CD4-positive, alpha-beta T cell treated with Interferon gamma for 1 hour (primary cell): ENCODE measurements around the gene ZC3H12C.

Experiments used
- DNase-seq: peaks from one replicate; pipeline ENCODE4 v3.0.0-alpha.2; 2020

ZC3H12C gene

GRCh38 chr11:110100476-110101240 lies 7.5 kb downstream of the ZC3H12C start:
- DNase-seq, result no peak

DNA sequence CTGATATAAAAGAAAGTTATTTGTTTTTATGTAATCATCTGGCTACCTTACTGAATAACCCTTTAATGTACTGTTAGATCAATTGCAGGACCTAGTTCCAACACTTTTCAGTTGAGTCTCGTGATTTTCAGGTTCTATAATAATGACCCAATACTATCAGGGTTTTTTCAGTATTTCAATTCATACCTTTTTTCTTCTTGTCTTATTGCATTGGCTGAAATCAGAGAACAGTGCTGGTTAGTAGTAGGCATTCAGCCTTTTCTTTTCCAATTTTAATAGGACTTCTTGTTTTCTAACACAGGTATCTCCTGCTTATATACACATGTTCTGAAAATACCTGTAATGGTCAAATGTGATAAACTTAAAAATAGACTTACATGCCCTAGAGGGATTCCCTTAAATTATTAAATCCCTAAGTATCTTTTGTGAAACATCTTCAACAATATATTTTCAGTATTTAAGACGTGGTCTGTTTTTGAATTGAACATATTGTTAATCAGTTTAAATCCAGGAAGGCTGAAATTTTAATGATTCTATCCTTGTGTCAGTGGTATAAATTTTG lies 13.6 kb downstream of the ZC3H12C start:
- no peak for DNase-seq

GRCh38 chr11:110110854-110111253 lies 17.7 kb downstream of the ZC3H12C start:
- no peak for DNase-seq

DNA sequence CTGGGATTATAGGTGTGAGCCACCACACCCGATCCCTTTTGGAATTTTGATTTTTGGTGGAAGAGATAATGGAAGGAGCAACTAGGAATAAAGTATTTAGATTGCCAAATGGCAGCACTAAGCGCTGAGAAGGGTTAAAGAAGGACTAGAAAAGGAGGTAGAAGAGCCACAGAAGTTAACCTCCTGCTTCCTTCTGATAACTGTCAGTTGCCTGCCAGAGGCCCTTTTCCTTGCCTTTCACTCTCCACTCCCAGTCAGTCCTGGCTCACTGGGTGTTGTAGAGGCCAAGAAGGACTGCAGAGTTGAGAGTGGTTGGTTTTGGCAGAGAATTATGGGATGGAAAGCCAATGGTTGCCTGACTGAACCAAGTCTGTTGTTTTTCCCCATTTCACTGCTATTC lies 19.3 kb downstream of the ZC3H12C start:
- no peak for DNase-seq

DNA sequence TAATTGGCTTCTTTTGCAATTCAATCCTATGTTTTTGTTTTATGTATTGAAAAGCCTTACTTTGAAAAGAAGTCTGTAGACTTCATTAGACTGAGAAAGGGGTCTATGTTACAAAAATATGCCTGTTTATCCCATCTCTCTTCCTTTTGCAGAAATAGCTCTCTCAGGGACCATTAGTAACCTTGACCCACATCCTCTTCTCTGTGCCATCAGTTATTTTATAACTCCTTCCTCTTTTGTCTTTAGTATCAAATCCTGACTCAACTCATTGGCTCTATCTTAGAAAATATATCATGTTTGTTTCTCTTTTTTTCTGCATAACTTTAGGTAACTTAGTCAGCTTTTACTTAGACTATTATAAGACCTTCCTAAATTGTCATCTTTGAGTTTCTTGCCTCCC lies 20.3 kb downstream of the ZC3H12C start:
- no peak for DNase-seq

DNA sequence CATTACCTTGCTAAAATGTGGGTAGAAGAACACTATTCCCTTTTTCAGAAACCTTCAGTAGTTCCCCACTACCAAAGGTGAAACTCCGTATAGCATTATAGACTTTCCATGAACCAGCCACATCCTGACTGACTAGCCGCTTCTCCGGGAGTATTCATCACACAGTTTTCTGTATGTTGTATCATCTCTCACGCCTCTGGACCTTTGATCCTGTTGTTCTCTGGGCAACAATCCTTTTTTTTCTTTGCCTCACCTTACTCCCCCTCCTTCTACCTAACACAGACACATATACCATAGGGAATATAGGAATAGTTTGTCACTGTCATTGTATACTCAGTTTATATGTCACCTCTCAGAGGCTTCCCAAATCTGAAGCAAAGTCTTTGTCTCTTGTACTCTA lies 20.8 kb downstream of the ZC3H12C start:
- no peak for DNase-seq

- DNase-seq, result no peak
Observed at GRCh38 chr11:110119317-110119716, 26.1 kb downstream of the ZC3H12C start.

- no peak for DNase-seq
Observed at GRCh38 chr11:110121204-110121603, 28.0 kb downstream of the ZC3H12C start.

DNA sequence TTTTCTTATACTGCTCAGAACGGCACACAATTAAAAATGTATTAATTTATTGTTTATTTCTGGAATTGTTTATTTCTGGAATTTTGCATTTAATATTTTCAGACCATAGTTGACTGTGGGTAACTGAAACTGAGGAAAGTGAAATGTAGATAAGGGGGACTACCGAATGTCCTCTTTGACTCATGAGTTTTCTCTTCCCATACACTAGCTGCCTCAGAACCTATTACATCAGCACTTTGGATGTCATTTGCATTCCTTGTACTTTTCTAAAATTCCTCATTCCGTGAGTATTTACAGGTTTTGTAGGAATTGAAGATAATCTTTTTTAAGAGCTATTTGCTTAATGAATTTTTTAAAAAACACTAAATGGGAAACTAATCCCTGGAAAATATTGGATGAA lies 29.8 kb downstream of the ZC3H12C start:
- no peak for DNase-seq

GRCh38 chr11:110124605-110125004 lies 31.4 kb downstream of the ZC3H12C start:
- DNase-seq, result no peak

DNA sequence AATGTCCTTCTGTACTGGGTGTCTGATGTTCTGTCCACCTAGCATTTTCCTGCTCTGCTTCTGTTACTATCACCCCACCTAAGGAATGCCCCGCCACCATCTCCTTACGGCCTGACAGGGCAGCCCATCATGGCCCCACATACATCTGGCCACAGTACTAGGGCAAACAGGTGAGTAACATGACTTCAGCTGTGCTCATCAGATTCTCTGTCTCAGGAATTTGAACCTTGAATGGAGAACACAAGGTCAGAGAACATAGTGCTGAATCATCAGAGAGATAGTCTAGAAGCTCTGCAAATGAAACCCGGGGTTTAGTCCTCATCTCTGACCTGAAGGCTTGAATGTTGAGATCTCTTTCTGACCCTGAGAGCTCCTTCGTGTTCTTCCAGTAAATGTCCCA lies 32.4 kb downstream of the ZC3H12C start:
- no peak for DNase-seq

DNA sequence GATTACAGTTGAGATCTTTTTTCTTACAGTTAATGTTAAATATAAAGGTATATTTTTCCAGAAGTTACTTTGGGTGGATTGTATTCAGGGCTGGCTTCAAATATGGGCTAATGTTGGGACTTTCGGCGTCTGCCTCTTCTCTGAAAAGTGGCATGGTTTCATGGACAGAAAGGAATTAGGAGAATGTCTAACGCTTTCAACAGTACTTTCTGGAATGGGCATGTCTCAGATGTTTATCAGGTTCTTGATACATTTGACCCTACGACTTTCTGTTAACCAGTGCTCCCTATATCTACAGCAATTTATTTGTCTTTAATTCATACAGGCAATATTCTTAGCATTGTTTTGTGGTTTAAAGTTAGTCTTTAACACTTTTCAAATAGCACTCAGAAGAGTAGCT lies 33.7 kb downstream of the ZC3H12C start:
- no peak for DNase-seq

- DNase-seq, result no peak
Observed at GRCh38 chr11:110128161-110128560, 35.0 kb downstream of the ZC3H12C start.

- no peak for DNase-seq
Observed at GRCh38 chr11:110130642-110131238, 37.5 kb downstream of the ZC3H12C start.

- DNase-seq, result no peak
Observed at GRCh38 chr11:110131386-110132123, 38.4 kb downstream of the ZC3H12C start.

- no peak for DNase-seq
Observed at GRCh38 chr11:110133160-110133559, 40.0 kb downstream of the ZC3H12C start.

DNA sequence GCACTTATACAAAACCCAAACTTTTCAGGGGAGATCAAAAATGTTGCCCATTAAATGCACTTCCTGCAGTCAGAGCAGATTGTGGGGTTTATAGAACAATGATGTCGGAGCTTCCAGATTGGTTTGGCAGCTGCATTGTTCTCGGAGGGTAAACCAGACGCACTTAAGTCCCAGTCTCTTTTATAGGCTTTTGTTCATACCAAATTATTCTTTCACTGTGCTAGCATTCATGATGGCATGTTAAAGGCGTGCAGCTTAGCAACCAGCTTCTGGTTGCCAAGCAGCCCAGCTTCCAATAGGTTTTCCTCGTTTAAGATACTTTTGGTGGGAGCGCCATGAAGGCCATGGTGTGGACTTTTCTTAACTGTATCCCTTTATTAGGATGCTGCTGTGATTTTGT lies 40.9 kb downstream of the ZC3H12C start:
- no peak for DNase-seq

GRCh38 chr11:110141812-110142211 lies 48.6 kb downstream of the ZC3H12C start:
- no peak for DNase-seq

GRCh38 chr11:110147962-110148709 lies 54.9 kb downstream of the ZC3H12C start:
- no peak for DNase-seq

DNA sequence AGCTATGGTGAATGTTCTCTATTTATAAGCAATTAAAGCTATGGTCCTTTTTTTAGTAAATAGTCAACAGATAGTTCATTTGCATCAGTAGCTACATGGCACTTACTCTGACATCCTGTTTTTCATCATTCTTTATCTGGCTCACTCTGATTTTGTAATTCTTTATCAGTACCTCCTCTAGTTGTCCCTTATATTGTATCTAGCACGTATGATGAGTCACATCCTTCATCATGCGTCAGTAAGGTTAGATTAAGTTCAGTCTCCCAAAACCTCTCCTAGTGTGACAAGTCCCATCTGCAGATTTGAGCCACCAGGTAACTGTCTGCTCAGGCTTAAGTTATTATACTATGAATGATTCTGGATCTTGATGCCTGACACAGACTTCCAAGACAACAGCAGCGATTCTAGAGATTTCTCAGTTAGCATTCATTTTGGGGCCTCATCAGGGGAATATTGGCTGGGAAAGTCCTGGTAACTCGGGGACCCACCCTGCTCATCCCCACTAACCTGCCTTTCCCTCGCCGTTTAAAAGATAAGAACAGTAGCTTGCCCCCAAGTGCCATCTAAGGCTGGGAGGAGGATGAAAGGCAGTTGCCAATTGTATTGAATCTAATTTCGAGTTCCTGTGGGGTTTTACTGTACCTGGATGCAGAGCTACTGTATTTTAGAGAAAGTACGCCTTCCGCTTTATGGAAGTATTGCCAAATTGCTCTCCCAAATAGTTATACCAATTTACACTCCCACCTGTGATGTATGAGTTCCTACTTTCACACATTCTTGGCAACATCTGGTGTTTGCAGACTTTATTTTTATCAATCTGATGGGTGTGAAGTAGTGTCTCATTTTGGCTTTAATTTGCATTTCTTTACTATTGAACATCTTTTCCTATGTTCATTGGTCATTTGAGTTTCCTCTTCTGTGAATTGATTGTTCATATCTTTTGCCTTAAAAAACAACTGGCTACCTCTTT lies 55.9 kb downstream of the ZC3H12C start:
- no peak for DNase-seq

DNA sequence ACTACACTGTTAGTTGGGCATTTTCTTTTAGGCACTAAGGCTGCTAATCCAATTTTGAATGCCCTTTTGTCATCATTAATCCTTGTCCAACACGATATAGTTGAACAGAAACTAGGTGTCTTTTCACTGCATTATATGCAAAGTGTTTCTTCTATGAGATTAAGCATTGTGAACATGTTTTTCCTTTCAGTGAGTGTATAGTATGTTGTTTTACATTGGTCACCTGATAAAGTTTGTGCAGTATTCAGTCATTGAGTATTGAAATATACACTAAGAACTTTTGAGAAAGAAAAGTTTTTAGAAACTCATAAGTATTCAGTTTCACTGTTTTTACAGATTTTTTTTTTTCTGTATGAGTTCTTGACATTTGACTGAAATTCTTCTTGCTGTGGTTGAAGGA lies 59.0 kb downstream of the ZC3H12C start:
- no peak for DNase-seq

DNA sequence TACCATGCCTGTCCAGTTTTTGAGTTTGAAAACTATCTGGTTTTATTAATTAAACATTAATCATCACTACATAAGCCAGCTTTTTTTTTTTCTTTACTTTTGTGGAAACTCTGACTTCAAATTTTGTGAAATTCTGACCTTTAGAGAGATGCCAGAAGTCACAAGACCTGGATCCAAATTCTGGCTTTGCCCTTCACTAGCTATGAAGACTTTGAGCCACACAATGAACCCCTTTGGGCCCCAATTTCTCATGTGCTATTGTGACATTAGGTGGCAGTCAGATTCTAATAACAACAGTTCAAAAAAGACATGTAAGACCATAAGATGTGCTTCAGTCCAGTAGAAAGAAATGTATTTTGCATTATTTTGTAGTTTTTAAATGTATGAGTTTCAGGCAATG lies 60.3 kb downstream of the ZC3H12C start:
- no peak for DNase-seq
